HEK293T (cell line): Measurements from ENCODE around the gene PPP1R3C.

Experiments used
- ARNT ChIP-seq: fragments of 450-650 bp; IDR thresholded peaks from 2 replicates; pipeline ENCODE4 v1.6.1; 2017; ENCODE audit warnings: mild to moderate bottlenecking
- ELF4 ChIP-seq: fragments of 450-650 bp; IDR thresholded peaks from 2 replicates; pipeline ENCODE4 v1.6.1; 2017; ENCODE audit warnings: antibody characterized with exemption
- FOXA1 ChIP-seq: fragments of 450-650 bp; IDR thresholded peaks from 2 replicates; pipeline ENCODE4 v1.6.1; 2016; ENCODE audit warnings: mild to moderate bottlenecking
- FOXK2 ChIP-seq: fragments of 450-650 bp; IDR thresholded peaks from 2 replicates; pipeline ENCODE4 v1.6.1; 2016; ENCODE audit warnings: mild to moderate bottlenecking
- FOXM1 ChIP-seq: fragments of 450-650 bp; IDR thresholded peaks from 2 replicates; pipeline ENCODE4 v1.6.1; 2017; ENCODE audit warnings: mild to moderate bottlenecking, borderline replicate concordance
- HDGF ChIP-seq: fragments of 450-650 bp; IDR thresholded peaks from 2 replicates; pipeline ENCODE4 v1.6.1; 2017; ENCODE audit warnings: antibody characterized with exemption, borderline replicate concordance
- SP1 ChIP-seq: fragments of 450-650 bp; IDR thresholded peaks from 2 replicates; pipeline ENCODE4 v1.6.1; 2017
- SUZ12 ChIP-seq: fragments of 450-650 bp; IDR thresholded peaks from 2 replicates; pipeline ENCODE4 v1.6.1; 2016; ENCODE audit warnings: mild to moderate bottlenecking
- TARDBP ChIP-seq: fragments of 450-650 bp; IDR thresholded peaks from 2 replicates; pipeline ENCODE4 v1.6.1; 2016

DNA sequence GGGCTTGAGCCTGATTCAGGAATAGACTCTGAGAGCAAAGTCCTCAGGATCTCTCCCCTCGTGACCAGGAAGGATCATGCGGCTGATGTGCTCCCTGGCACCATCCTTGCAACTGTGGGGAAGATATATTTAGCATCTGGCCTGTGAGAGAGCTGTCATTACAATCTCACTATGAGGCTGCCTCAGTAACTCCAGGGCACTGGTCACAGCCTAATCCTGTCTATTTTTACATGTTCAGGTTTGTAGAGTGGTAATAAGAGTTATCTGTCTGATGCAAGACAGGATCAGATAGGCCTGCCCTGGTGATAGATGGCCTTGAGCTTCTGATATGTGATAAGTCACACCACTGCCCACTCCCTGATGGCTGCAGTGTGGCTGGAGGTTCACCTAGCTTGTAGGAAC is 50.7 kb downstream of the PPP1R3C start:
- no peak for TF ChIP-seq TARDBP
- TF ChIP-seq SUZ12: no peak
- TF ChIP-seq FOXM1: no peak
- TF ChIP-seq FOXA1: no peak
- no peak for TF ChIP-seq SP1
- no peak for TF ChIP-seq ARNT
- no peak for TF ChIP-seq HDGF
- no peak for TF ChIP-seq FOXK2
- TF ChIP-seq ELF4: no peak
